Gastroesophageal sphincter (tissue), 3 donors: ENCODE results near the gene B4GALT2.

Experiments used
- CTCF ChIP-seq, 4 experiments: fragments of 200-600 bp in 2 of 4; fragments of 450-650 bp in 2 of 4; sonication (generic) in 1 of 4; IDR thresholded peaks; one replicate each; pipeline ENCODE4 v1.5.1; 2017 to 2019; ENCODE audit warnings: antibody characterized with exemption in 4 of 4, mild to moderate bottlenecking in 2 of 4, moderate library complexity in 2 of 4
- EP300 ChIP-seq: sonication (generic); formaldehyde crosslinking; IDR thresholded peaks from one replicate; pipeline ENCODE4 v1.6.1; 2017; ENCODE audit warnings: antibody characterized with exemption, mild to moderate bottlenecking
- POLR2A ChIP-seq, 2 donors: fragments of 450-650 bp; IDR thresholded peaks; one replicate each; pipeline ENCODE4 v1.6.1; 2017; ENCODE audit warnings: antibody characterized with exemption in 2 of 2, mild to moderate bottlenecking in 2 of 2, moderate library complexity in 1 of 2
- POLR2AphosphoS5 ChIP-seq: sonication (generic); formaldehyde crosslinking; IDR thresholded peaks from one replicate; pipeline ENCODE4 v1.6.1; 2017; ENCODE audit warnings: antibody characterized with exemption

- TF ChIP-seq CTCF (IDR thresholded peaks at IDR 0.05) = no peak
- no peak for TF ChIP-seq POLR2A (IDR thresholded peaks at IDR 0.05)
- no peak for TF ChIP-seq POLR2AphosphoS5
- TF ChIP-seq EP300 = no peak
Measured at GRCh38 chr1:43986712-43987111, 7.7 kb downstream of the B4GALT2 start.
